ENCODE measurements around the gene CTNND2. TPM values are rescaled to one million over a fixed set of nuclear protein-coding genes. Genes with fewer than 3 reads are reported as not detected.

The CTNND2 gene
- total RNA-seq, 2 experiments from 2014 or later: 0.20 TPM; not detected in 1

DNA sequence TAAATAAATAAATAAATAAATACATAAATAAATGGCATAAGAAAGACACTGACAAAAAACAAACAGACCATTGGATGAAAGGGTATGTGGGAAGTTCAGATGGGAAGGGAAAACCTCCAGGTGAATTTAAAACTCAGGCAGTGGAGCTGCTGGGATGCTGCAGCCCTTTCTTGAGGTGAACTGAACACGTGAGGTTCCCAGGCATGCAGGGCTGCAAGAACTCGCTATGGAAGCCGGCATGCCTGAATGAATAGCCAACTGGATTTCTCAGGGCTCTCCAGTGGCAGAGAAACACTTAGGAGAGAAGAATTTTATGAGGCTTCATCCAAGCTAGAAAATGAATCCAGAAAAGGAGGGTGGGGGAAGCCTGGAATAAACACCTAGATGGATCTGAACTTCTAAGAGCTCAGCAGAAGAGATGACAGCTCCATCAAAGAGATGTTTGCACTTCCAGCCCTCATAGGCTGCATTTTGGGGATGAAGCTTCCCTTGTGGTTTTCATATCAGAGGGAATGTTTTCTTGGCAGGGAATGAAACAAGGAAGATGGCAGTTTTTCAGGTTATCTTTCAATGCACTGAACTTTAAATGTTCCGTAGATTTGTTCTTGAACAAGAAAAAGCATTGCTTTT lies 919.0 kb downstream of the CTNND2 start:
- Histone ChIP-seq H3K4me1 (ENCODE audit: insufficient read depth, low read length) (peaks cover 7% of the 10 kb centered on the region), H3K27ac (ENCODE audit: low read depth in 1 of 2, low read length in 2 of 2) (no peak overlapping the region), H3K27me3 (ENCODE audit: control insufficient read depth in 1 of 2, insufficient read depth in 2 of 2, low read length in 2 of 2) (peaks cover 6 to 9% of the 10 kb centered on the region in 2 experiments), H3K9me3 (ENCODE audit: control insufficient read depth in 1 of 2, insufficient read depth in 1 of 2, low read length in 2 of 2) (no peaks in the 10 kb centered on the region), H3K4me3 (ENCODE audit: low read length) (no peak overlapping the region), H3K36me3 (ENCODE audit: insufficient read depth, low read length) (no peaks in the 10 kb centered on the region)
- Mint-ChIP-seq H3K4me1 (ENCODE audit: low read depth) (peaks cover 10% of the 10 kb centered on the region), H3K36me3 (ENCODE audit: low read depth) (no peaks in the 10 kb centered on the region), H3K4me3 (no peak overlapping the region), H3K27ac (no peak overlapping the region), H3K27me3 (peaks cover 24% of the 10 kb centered on the region), H3K9me3 (no peaks in the 10 kb centered on the region)
- ATAC-seq (ENCODE audit: poor library complexity) (no peak), DNase-seq (no peak)
- CTCF ChIA-PET: no interaction called here
- TF ChIP-seq, protein P1, sequence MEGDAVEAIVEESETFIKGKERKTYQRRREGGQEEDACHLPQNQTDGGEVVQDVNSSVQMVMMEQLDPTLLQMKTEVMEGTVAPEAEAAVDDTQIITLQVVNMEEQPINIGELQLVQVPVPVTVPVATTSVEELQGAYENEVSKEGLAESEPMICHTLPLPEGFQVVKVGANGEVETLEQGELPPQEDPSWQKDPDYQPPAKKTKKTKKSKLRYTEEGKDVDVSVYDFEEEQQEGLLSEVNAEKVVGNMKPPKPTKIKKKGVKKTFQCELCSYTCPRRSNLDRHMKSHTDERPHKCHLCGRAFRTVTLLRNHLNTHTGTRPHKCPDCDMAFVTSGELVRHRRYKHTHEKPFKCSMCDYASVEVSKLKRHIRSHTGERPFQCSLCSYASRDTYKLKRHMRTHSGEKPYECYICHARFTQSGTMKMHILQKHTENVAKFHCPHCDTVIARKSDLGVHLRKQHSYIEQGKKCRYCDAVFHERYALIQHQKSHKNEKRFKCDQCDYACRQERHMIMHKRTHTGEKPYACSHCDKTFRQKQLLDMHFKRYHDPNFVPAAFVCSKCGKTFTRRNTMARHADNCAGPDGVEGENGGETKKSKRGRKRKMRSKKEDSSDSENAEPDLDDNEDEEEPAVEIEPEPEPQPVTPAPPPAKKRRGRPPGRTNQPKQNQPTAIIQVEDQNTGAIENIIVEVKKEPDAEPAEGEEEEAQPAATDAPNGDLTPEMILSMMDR (IDR thresholded peaks at IDR 0.05): no peak
- POLR2A ChIA-PET: no interaction called here
- intact Hi-C loops (cut with DNase I, micrococcal nuclease): loop anchor here in 1 of 2 experiments (10.0 kb wide), 1 partner anchor 510 kb away; no protein-coding TSS in a partner anchor

DNA sequence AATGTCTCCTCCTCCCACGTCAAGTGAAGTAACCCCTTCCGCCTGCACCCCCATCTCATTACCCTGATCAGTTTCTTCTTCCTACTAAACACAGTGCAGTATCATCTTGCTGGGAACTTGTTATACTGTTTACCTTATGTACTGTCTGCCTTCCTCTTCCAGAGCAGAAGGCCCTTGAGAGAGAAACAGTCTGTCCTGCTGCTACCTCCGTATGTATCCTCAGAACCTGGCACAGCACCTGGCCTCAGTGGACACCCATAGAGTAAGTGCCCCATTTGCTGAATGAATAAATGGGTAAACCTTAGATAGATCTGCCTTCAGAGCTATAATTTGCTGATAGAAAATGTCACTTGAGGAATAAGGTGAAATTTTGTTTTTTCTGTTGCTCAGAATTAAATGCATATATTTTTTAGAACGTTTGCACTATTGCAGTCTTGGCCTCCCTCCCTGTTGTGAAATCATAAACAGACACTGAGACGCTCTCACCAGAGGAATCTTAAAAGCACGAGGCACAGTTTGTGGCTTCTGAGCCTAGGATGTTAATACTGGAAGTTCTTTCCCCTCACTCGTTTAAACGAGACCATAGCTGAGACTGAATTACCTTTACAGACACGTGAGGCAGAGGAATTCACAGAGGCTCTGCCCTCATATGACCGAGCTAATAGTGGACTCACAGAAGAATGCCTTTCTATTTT lies 920.1 kb downstream of the CTNND2 start:
- no peak overlapping the region for H3K4me3 ChIP-seq (ENCODE audit: low read length)
- Mint-ChIP-seq H3K27ac (no peak overlapping the region), H3K4me3 (no peak overlapping the region), H3K27me3 (peaks cover 21% of the 10 kb centered on the region), H3K4me1 (ENCODE audit: low read depth) (peaks cover 10% of the 10 kb centered on the region), H3K36me3 (ENCODE audit: low read depth) (no peaks in the 10 kb centered on the region), H3K9me3 (no peaks in the 10 kb centered on the region)
- H3K4me1 ChIP-seq (ENCODE audit: insufficient read depth, low read length): peaks cover 7% of the 10 kb centered on the region
- H3K27me3 ChIP-seq (ENCODE audit: control insufficient read depth in 1 of 2, insufficient read depth in 2 of 2, low read length in 2 of 2): peaks cover 6 to 9% of the 10 kb centered on the region in 2 experiments
- no peak overlapping the region for H3K27ac ChIP-seq (ENCODE audit: low read depth in 1 of 2, low read length in 2 of 2)
- intact Hi-C loops (cut with DNase I, micrococcal nuclease): loop anchor here in 1 of 2 experiments (10.0 kb wide), 1 partner anchor 511 kb away; no protein-coding TSS in a partner anchor
- no peak for ATAC-seq (ENCODE audit: poor library complexity)
- TF ChIP-seq, protein P1 (IDR thresholded peaks at IDR 0.05): no peak
- ChIA-PET CTCF (no interaction called here), POLR2A (no interaction called here)
- DNase-seq: no peak
- H3K9me3 ChIP-seq (ENCODE audit: control insufficient read depth in 1 of 2, insufficient read depth in 1 of 2, low read length in 2 of 2): no peaks in the 10 kb centered on the region
- no peaks in the 10 kb centered on the region for H3K36me3 ChIP-seq (ENCODE audit: insufficient read depth, low read length)

DNA sequence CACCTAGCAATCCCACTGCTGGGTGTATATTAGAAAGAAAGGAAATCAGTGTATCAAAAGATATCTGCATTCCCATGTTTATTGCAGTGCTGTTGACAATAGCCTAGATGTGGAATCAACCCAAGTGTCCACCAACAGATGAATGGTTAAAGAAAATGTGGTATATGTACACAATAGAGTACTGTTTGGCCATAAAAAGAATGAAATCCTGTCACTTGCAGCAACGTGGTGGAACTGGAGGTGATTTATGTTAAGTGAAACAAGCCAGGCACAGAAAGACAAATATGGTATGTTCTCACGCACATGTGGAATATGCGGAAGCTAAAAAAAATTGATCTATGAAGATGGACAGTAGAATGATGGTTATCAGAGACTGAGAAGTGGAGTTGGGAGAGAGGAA lies 921.6 kb downstream of the CTNND2 start:
- peaks cover 10% of the 10 kb centered on the region for H3K27me3 Mint-ChIP-seq
- H3K4me1 Mint-ChIP-seq (ENCODE audit: low read depth): no peaks in the 10 kb centered on the region
- no peaks in the 10 kb centered on the region for H3K9me3 Mint-ChIP-seq
- ChIA-PET POLR2A (no interaction called here), CTCF (interaction anchor here (1.0 kb wide), 1 partner anchor 11 kb away, joined by 3 read pairs; no protein-coding TSS in a partner anchor)
- H3K36me3 Mint-ChIP-seq (ENCODE audit: low read depth): no peaks in the 10 kb centered on the region
- intact Hi-C loops (cut with DNase I, micrococcal nuclease): loop anchor here in 1 of 2 experiments (10.0 kb wide), 1 partner anchor 512 kb away; no protein-coding TSS in a partner anchor
- no peak overlapping the region for H3K4me3 Mint-ChIP-seq
- no peak overlapping the region for H3K27ac Mint-ChIP-seq
- Histone ChIP-seq H3K27me3 (ENCODE audit: control insufficient read depth in 1 of 2, insufficient read depth in 2 of 2, low read length in 2 of 2) (peaks cover 6% of the 10 kb centered on the region in 2 experiments), H3K4me3 (ENCODE audit: low read length) (no peak overlapping the region), H3K36me3 (ENCODE audit: insufficient read depth, low read length) (no peaks in the 10 kb centered on the region), H3K27ac (ENCODE audit: low read depth in 1 of 2, low read length in 2 of 2) (no peak overlapping the region), H3K9me3 (ENCODE audit: control insufficient read depth in 1 of 2, insufficient read depth in 1 of 2, low read length in 2 of 2) (no peaks in the 10 kb centered on the region), H3K4me1 (ENCODE audit: insufficient read depth, low read length) (no peaks in the 10 kb centered on the region)
- TF ChIP-seq, protein P1 (IDR thresholded peaks at IDR 0.05): no peak
- DNase-seq (no peak), ATAC-seq (ENCODE audit: poor library complexity) (no peak)

All from CD4-positive, alpha-beta T cell (primary cell).